ENCODE measurements around the gene RING1.

RING1 gene

GRCh38 chr6:33203443-33204164, 4.7 kb upstream of the RING1 start:
- TF ChIP-seq GATA2 (IDR thresholded peaks at IDR 0.05; ENCODE audit: low read depth, low read length) (no peak), GATA3 (IDR thresholded peaks at IDR 0.05; ENCODE audit: low read depth, low read length) (no peak)

GRCh38 chr6:33204165-33204414, 4.2 kb upstream of the RING1 start:
- TF ChIP-seq GATA2 (IDR thresholded peaks at IDR 0.05; ENCODE audit: low read depth, low read length) (no peak), GATA3 (IDR thresholded peaks at IDR 0.05; ENCODE audit: low read depth, low read length) (no peak)

GRCh38 chr6:33204415-33205190, 3.7 kb upstream of the RING1 start, which contains the start of gene HSD17B8:
Gene HSD17B8 (plus strand): TSS chr6:33204655. CDS start chr6:33204669, 14 bp downstream.
- TF ChIP-seq GATA3 (IDR thresholded peaks at IDR 0.05; ENCODE audit: low read depth, low read length) (no peak), GATA2 (IDR thresholded peaks at IDR 0.05; ENCODE audit: low read depth, low read length) (no peak)

- TF ChIP-seq GATA3 (IDR thresholded peaks at IDR 0.05; ENCODE audit: low read depth, low read length) (no peak), GATA2 (IDR thresholded peaks at IDR 0.05; ENCODE audit: low read depth, low read length) (no peak)
Measured at GRCh38 chr6:33205191-33206026, 2.9 kb upstream of the RING1 start.

GRCh38 chr6:33206027-33206863, 2.1 kb upstream of the RING1 start:
- TF ChIP-seq GATA2 (IDR thresholded peaks at IDR 0.05; ENCODE audit: low read depth, low read length): no peak
- TF ChIP-seq GATA3 (IDR thresholded peaks at IDR 0.05; ENCODE audit: low read depth, low read length): no peak

- TF ChIP-seq GATA2 (IDR thresholded peaks at IDR 0.05; ENCODE audit: low read depth, low read length): no peak
- TF ChIP-seq GATA3 (IDR thresholded peaks at IDR 0.05; ENCODE audit: low read depth, low read length): no peak
Measured at GRCh38 chr6:33206864-33207551, 1.3 kb upstream of the RING1 start.

- TF ChIP-seq GATA2 (IDR thresholded peaks at IDR 0.05; ENCODE audit: low read depth, low read length) (no peak), GATA3 (IDR thresholded peaks at IDR 0.05; ENCODE audit: low read depth, low read length) (no peak)
Measured at GRCh38 chr6:33207552-33208090, 679 bp upstream of the RING1 start.

- TF ChIP-seq GATA2 (IDR thresholded peaks at IDR 0.05; ENCODE audit: low read depth, low read length) (no peak), GATA3 (IDR thresholded peaks at IDR 0.05; ENCODE audit: low read depth, low read length) (no peak)
Measured at GRCh38 chr6:33209856-33210255, 1.6 kb downstream of the RING1 start.

GRCh38 chr6:33211136-33211535, 2.8 kb downstream of the RING1 start:
- TF ChIP-seq GATA2 (IDR thresholded peaks at IDR 0.05; ENCODE audit: low read depth, low read length) (no peak), GATA3 (IDR thresholded peaks at IDR 0.05; ENCODE audit: low read depth, low read length) (no peak)

- TF ChIP-seq GATA3 (IDR thresholded peaks at IDR 0.05; ENCODE audit: low read depth, low read length) (no peak), GATA2 (IDR thresholded peaks at IDR 0.05; ENCODE audit: low read depth, low read length) (no peak)
Measured at GRCh38 chr6:33211666-33212422, 3.5 kb downstream of the RING1 start.

- no peak for TF ChIP-seq GATA3 (IDR thresholded peaks at IDR 0.05; ENCODE audit: low read depth, low read length)
- no peak for TF ChIP-seq GATA2 (IDR thresholded peaks at IDR 0.05; ENCODE audit: low read depth, low read length)
Measured at GRCh38 chr6:33212857-33213165, 4.5 kb downstream of the RING1 start.

Data from SH-SY5Y (cell line).